Effector memory CD8-positive, alpha-beta T cell (primary cell): ENCODE measurements around the gene GRAMD4.
"Not testable (repeated sequence)": the region's sequence is repeated elsewhere in the genome, so short reads cannot be mapped to it uniquely, and the experiment has no call there.

Source experiments
- ATAC-seq: fragments of 150-1000 bp; cut with Tn5 transposase; replicated peaks from 2 replicates; pipeline ENCODE4 v1.10.0; 2021; ENCODE audit warnings: mild to moderate bottlenecking, moderate library complexity
- DNase-seq, 3 experiments: peaks; one replicate each; pipeline ENCODE4 v3.0.0; 2021
- H3K27ac Mint-ChIP-seq, 2 donors: one replicate each; pipeline ENCODE4 v1.8.0; 2022; ENCODE audit warnings: mild to moderate bottlenecking in 2 of 2, mixed read lengths in 2 of 2, moderate library complexity in 2 of 2
- H3K27me3 Mint-ChIP-seq, 2 donors: one replicate each; pipeline ENCODE4 v1.8.0; 2022; ENCODE audit warnings: mixed read lengths in 2 of 2
- H3K36me3 Mint-ChIP-seq: one replicate; pipeline ENCODE4 v1.8.0; 2022; ENCODE audit warnings: mild to moderate bottlenecking, moderate library complexity, mixed read lengths; ENCODE audit not compliant: insufficient read depth
- H3K4me1 Mint-ChIP-seq, 2 donors: one replicate each; pipeline ENCODE4 v1.8.0; 2022; ENCODE audit warnings: low read depth in 2 of 2, mixed read lengths in 2 of 2
- H3K4me3 Mint-ChIP-seq, 2 donors: one replicate each; pipeline ENCODE4 v1.8.0; 2022; ENCODE audit warnings: mild to moderate bottlenecking in 2 of 2, mixed read lengths in 2 of 2, moderate library complexity in 2 of 2
- H3K9me3 Mint-ChIP-seq, 2 donors: one replicate each; pipeline ENCODE4 v1.8.0; 2022; ENCODE audit warnings: mixed read lengths in 2 of 2

Gene GRAMD4

GRCh38 chr22:46635756-46636155 is 15.6 kb downstream of the GRAMD4 start:
- ATAC-seq = no peak
- H3K36me3 Mint-ChIP-seq = no peaks in the 10 kb centered on the region
- H3K4me1 Mint-ChIP-seq = peaks cover 4 to 10% of the 10 kb centered on the region in 2 donors
- no peak for DNase-seq
- H3K27me3 Mint-ChIP-seq = no peaks in the 10 kb centered on the region
- H3K27ac Mint-ChIP-seq = no peak overlapping the region
- H3K4me3 Mint-ChIP-seq = no peak overlapping the region
- no peaks in the 10 kb centered on the region for H3K9me3 Mint-ChIP-seq

- Mint-ChIP-seq H3K9me3 (no peaks in the 10 kb centered on the region), H3K36me3 (peaks cover 4% of the 10 kb centered on the region), H3K4me1 (peaks cover 4 to 10% of the 10 kb centered on the region in 2 donors), H3K27me3 (no peaks in the 10 kb centered on the region), H3K4me3 (no peak overlapping the region), H3K27ac (peak overlapping the region in 1 of 2 donors; percentile 32)
- ATAC-seq (no peak), DNase-seq (no peak)
Observed at GRCh38 chr22:46636221-46637002, 16.2 kb downstream of the GRAMD4 start.

GRCh38 chr22:46637711-46638600 is 17.8 kb downstream of the GRAMD4 start:
- H3K27ac Mint-ChIP-seq = peak overlapping the region; percentile 49 to 62
- peaks cover 4 to 13% of the 10 kb centered on the region in 2 donors for H3K4me1 Mint-ChIP-seq
- DNase-seq (no peak), ATAC-seq (no peak)
- H3K36me3 Mint-ChIP-seq = peaks cover 4% of the 10 kb centered on the region
- peaks cover 0 to 1% of the 10 kb centered on the region in 2 donors for H3K9me3 Mint-ChIP-seq
- H3K27me3 Mint-ChIP-seq = no peaks in the 10 kb centered on the region
- no peak overlapping the region for H3K4me3 Mint-ChIP-seq

GRCh38 chr22:46638601-46639431 is 18.6 kb downstream of the GRAMD4 start:
- H3K27me3 Mint-ChIP-seq = no peaks in the 10 kb centered on the region
- H3K36me3 Mint-ChIP-seq = peaks cover 4% of the 10 kb centered on the region
- ATAC-seq = peak; percentile 61

GRCh38 chr22:46639843-46640242 is 19.7 kb downstream of the GRAMD4 start:
- ATAC-seq (no peak), DNase-seq (no peak)
- Mint-ChIP-seq H3K4me3 (no peak overlapping the region), H3K27ac (no peak overlapping the region), H3K4me1 (peaks cover 4 to 14% of the 10 kb centered on the region in 2 donors), H3K9me3 (peaks cover 0 to 7% of the 10 kb centered on the region in 2 donors), H3K27me3 (no peaks in the 10 kb centered on the region), H3K36me3 (peaks cover 4% of the 10 kb centered on the region)

More at GRCh38 chr22:46638601-46639431, 18.6 kb downstream of the GRAMD4 start:
- H3K4me1 Mint-ChIP-seq = peaks cover 4 to 17% of the 10 kb centered on the region in 2 donors
- no peak overlapping the region for H3K4me3 Mint-ChIP-seq
- H3K9me3 Mint-ChIP-seq = peaks cover 0 to 7% of the 10 kb centered on the region in 2 donors
- no peak for DNase-seq
- no peak overlapping the region for H3K27ac Mint-ChIP-seq

- Mint-ChIP-seq H3K36me3 (peaks cover 4% of the 10 kb centered on the region), H3K27ac (peak overlapping the region in 1 of 2 donors; percentile 54), H3K4me3 (no peak overlapping the region), H3K9me3 (peaks cover 0 to 7% of the 10 kb centered on the region in 2 donors), H3K27me3 (no peaks in the 10 kb centered on the region), H3K4me1 (peaks cover 4 to 14% of the 10 kb centered on the region in 2 donors)
- DNase-seq (no peak), ATAC-seq (no peak)
Observed at GRCh38 chr22:46640293-46641055, 20.3 kb downstream of the GRAMD4 start.

GRCh38 chr22:46641811-46642266 is 21.7 kb downstream of the GRAMD4 start:
- H3K27me3 Mint-ChIP-seq = no peaks in the 10 kb centered on the region
- H3K36me3 Mint-ChIP-seq = peaks cover 4% of the 10 kb centered on the region
- H3K4me1 Mint-ChIP-seq = peaks cover 4 to 14% of the 10 kb centered on the region in 2 donors
- ATAC-seq (no peak), DNase-seq (no peak)
- H3K9me3 Mint-ChIP-seq = peaks cover 0 to 7% of the 10 kb centered on the region in 2 donors
- H3K27ac Mint-ChIP-seq = peak overlapping the region; percentile 54 to 55
- H3K4me3 Mint-ChIP-seq = no peak overlapping the region

GRCh38 chr22:46642840-46643480 is 22.8 kb downstream of the GRAMD4 start:
- Mint-ChIP-seq H3K4me1 (peaks cover 6 to 14% of the 10 kb centered on the region in 2 donors), H3K27ac (peak overlapping the region in 1 of 2 donors; percentile 10)
- not testable (repeated sequence) for H3K27me3 Mint-ChIP-seq, ATAC-seq, DNase-seq, H3K9me3 Mint-ChIP-seq, H3K4me3 Mint-ChIP-seq, H3K36me3 Mint-ChIP-seq

GRCh38 chr22:46646531-46647215 is 26.5 kb downstream of the GRAMD4 start:
- no peak for DNase-seq
- no peaks in the 10 kb centered on the region for H3K36me3 Mint-ChIP-seq
- ATAC-seq = no peak
- no peaks in the 10 kb centered on the region for H3K27me3 Mint-ChIP-seq
- no peak overlapping the region for H3K4me3 Mint-ChIP-seq
- H3K4me1 Mint-ChIP-seq = peaks cover 11 to 22% of the 10 kb centered on the region in 2 donors
- no peak overlapping the region for H3K27ac Mint-ChIP-seq
- peaks cover 0 to 7% of the 10 kb centered on the region in 2 donors for H3K9me3 Mint-ChIP-seq

- H3K4me1 Mint-ChIP-seq = peaks cover 22 to 26% of the 10 kb centered on the region in 2 donors
- not testable (repeated sequence) for DNase-seq, H3K36me3 Mint-ChIP-seq, H3K4me3 Mint-ChIP-seq, H3K27ac Mint-ChIP-seq, ATAC-seq, H3K9me3 Mint-ChIP-seq, H3K27me3 Mint-ChIP-seq
Observed at GRCh38 chr22:46648225-46648820, 28.1 kb downstream of the GRAMD4 start.
